ENCODE data around the gene RBM34. TPM values are rescaled to one million over a fixed set of nuclear protein-coding genes. Genes with fewer than 3 reads are reported as not detected.

RBM34 gene
- total and polyA plus RNA-seq, 2 donors from 2014 or later, result 65.8 to 68.9 TPM

- no peak for TF ChIP-seq CTCF (IDR thresholded peaks at IDR 0.05; ENCODE audit: borderline replicate concordance, extremely low read depth, insufficient read depth)
- FAIRE-seq (no peak), DNase-seq (no peak)
- Histone ChIP-seq H3K27ac (ENCODE audit: low read depth in 2 of 2, low read length in 2 of 2) (no peak overlapping the region), H3K4me1 (ENCODE audit: control insufficient read depth in 2 of 3, insufficient read depth in 2 of 3, low read depth in 1 of 3, low read length in 3 of 3) (no peaks in the 10 kb centered on the region), H3K4me3 (ENCODE audit: low read length in 3 of 3) (no peak overlapping the region), H3K9me3 (ENCODE audit: control insufficient read depth in 2 of 3, insufficient read depth in 1 of 3, low read length in 3 of 3) (no peaks in the 10 kb centered on the region), H3K27me3 (ENCODE audit: control insufficient read depth, insufficient read depth, low read length) (no peaks in the 10 kb centered on the region), H3K9ac (ENCODE audit: low read length in 3 of 3) (no peak overlapping the region), H3K36me3 (ENCODE audit: control insufficient read depth in 2 of 3, insufficient read depth in 3 of 3, low read length in 3 of 3) (peaks cover 15 to 34% (median 32%) of the 10 kb centered on the region in 3 donors)
- intact Hi-C loops (cut with DNase I), result no loop called here
These were observed 47.7 kb downstream of the RBM34 start for GRCh38 chr1:235113183-235113917.

GRCh38 chr1:235112297-235113182 lies 48.5 kb downstream of the RBM34 start:
- TF ChIP-seq CTCF (IDR thresholded peaks at IDR 0.05; ENCODE audit: borderline replicate concordance, extremely low read depth, insufficient read depth), result no peak
- Histone ChIP-seq H3K27me3 (ENCODE audit: control insufficient read depth, insufficient read depth, low read length) (no peaks in the 10 kb centered on the region), H3K4me1 (ENCODE audit: control insufficient read depth in 2 of 3, insufficient read depth in 2 of 3, low read depth in 1 of 3, low read length in 3 of 3) (no peaks in the 10 kb centered on the region), H3K9me3 (ENCODE audit: control insufficient read depth in 2 of 3, insufficient read depth in 1 of 3, low read length in 3 of 3) (no peaks in the 10 kb centered on the region), H3K9ac (ENCODE audit: low read length in 3 of 3) (no peak overlapping the region), H3K4me3 (ENCODE audit: low read length in 3 of 3) (no peak overlapping the region), H3K27ac (ENCODE audit: low read depth in 2 of 2, low read length in 2 of 2) (no peak overlapping the region), H3K36me3 (ENCODE audit: control insufficient read depth in 2 of 3, insufficient read depth in 3 of 3, low read length in 3 of 3) (peaks cover 12 to 27% (median 24%) of the 10 kb centered on the region in 3 donors)
- DNase-seq (no peak), FAIRE-seq (no peak)
- intact Hi-C loops (cut with DNase I), result no loop called here

GRCh38 chr1:235111107-235111506 lies 49.9 kb downstream of the RBM34 start:
- no peak for FAIRE-seq
- H3K9me3 ChIP-seq (ENCODE audit: control insufficient read depth in 2 of 3, insufficient read depth in 1 of 3, low read length in 3 of 3), result no peaks in the 10 kb centered on the region
- H3K27me3 ChIP-seq (ENCODE audit: control insufficient read depth, insufficient read depth, low read length), result no peaks in the 10 kb centered on the region
- peaks cover 12 to 27% (median 21%) of the 10 kb centered on the region in 3 donors for H3K36me3 ChIP-seq (ENCODE audit: control insufficient read depth in 2 of 3, insufficient read depth in 3 of 3, low read length in 3 of 3)
- H3K9ac ChIP-seq (ENCODE audit: low read length in 3 of 3), result no peak overlapping the region
- no peak for DNase-seq
- H3K4me3 ChIP-seq (ENCODE audit: low read length in 3 of 3), result no peak overlapping the region
- intact Hi-C loops (cut with DNase I), result no loop called here
- no peak overlapping the region for H3K27ac ChIP-seq (ENCODE audit: low read depth in 2 of 2, low read length in 2 of 2)
- TF ChIP-seq CTCF (IDR thresholded peaks at IDR 0.05; ENCODE audit: borderline replicate concordance, extremely low read depth, insufficient read depth), result no peak
- no peaks in the 10 kb centered on the region for H3K4me1 ChIP-seq (ENCODE audit: control insufficient read depth in 2 of 3, insufficient read depth in 2 of 3, low read depth in 1 of 3, low read length in 3 of 3)
